Peyer's patch (tissue), 4 donors: ENCODE data around the gene KLRB1.

Experiments used
- POLR2A ChIP-seq, 2 donors: fragments of 450-650 bp; IDR thresholded peaks; one replicate each; pipeline ENCODE4 v1.5.1; 2017; ENCODE audit warnings: antibody characterized with exemption in 2 of 2, mild to moderate bottlenecking in 2 of 2, moderate library complexity in 2 of 2
- TF ChIP-seq, protein P1 (sequence below), 6 experiments: fragments of 450-650 bp in 4 of 6; fragments of 200-600 bp in 2 of 6; sonication (generic) in 1 of 6; IDR thresholded peaks; one replicate each; pipeline ENCODE4 v1.5.1; 2017 to 2019; ENCODE audit warnings: antibody characterized with exemption in 6 of 6, mild to moderate bottlenecking in 3 of 6, moderate library complexity in 1 of 6

- TF ChIP-seq, protein P1, sequence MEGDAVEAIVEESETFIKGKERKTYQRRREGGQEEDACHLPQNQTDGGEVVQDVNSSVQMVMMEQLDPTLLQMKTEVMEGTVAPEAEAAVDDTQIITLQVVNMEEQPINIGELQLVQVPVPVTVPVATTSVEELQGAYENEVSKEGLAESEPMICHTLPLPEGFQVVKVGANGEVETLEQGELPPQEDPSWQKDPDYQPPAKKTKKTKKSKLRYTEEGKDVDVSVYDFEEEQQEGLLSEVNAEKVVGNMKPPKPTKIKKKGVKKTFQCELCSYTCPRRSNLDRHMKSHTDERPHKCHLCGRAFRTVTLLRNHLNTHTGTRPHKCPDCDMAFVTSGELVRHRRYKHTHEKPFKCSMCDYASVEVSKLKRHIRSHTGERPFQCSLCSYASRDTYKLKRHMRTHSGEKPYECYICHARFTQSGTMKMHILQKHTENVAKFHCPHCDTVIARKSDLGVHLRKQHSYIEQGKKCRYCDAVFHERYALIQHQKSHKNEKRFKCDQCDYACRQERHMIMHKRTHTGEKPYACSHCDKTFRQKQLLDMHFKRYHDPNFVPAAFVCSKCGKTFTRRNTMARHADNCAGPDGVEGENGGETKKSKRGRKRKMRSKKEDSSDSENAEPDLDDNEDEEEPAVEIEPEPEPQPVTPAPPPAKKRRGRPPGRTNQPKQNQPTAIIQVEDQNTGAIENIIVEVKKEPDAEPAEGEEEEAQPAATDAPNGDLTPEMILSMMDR (IDR thresholded peaks at IDR 0.05) = no peak
- TF ChIP-seq POLR2A (IDR thresholded peaks at IDR 0.05) = no peak
These were observed 3.4 kb downstream of the KLRB1 start for GRCh38 chr12:9604287-9604686.
